Smooth muscle cell (in vitro differentiated cells): ENCODE measurements around the gene ANO6. TPM values are rescaled to one million over a fixed set of nuclear protein-coding genes. Genes with fewer than 3 reads are reported as not detected.
A peak's percentile ranks its signal among the peaks of the same experiment; 100 is the strongest.

Source experiments
- DNase-seq: peaks from one replicate; lab custom pipeline; 2025; ENCODE audit not compliant: unreplicated experiment; lab: John Stamatoyannopoulos, UW
- H2AFZ ChIP-seq: fragments of 200-600 bp; sonication (generic); 2 replicates; pipeline ENCODE4 v1.6.0; 2016; ENCODE audit warnings: antibody characterized with exemption, low read depth, mild to moderate bottlenecking
- H3F3A ChIP-seq: fragments of 200-600 bp; sonication (generic); 2 replicates; pipeline ENCODE4 v1.6.0; 2017; ENCODE audit warnings: antibody characterized with exemption, low read depth
- H3K27ac ChIP-seq: fragments of 200-600 bp; sonication (generic); 2 replicates; pipeline ENCODE4 v1.5.1; 2016; ENCODE audit warnings: low read depth, mild to moderate bottlenecking
- H3K27me3 ChIP-seq: fragments of 200-600 bp; sonication (generic); 2 replicates; pipeline ENCODE4 v1.6.1; 2016; ENCODE audit warnings: low read depth, mild to moderate bottlenecking
- H3K36me3 ChIP-seq: fragments of 200-600 bp; sonication (generic); 2 replicates; pipeline ENCODE4 v1.5.1; 2016; ENCODE audit warnings: low read depth
- H3K4me1 ChIP-seq: fragments of 200-600 bp; sonication (generic); 2 replicates; pipeline ENCODE4 v1.5.1; 2016; ENCODE audit warnings: low read depth
- H3K4me2 ChIP-seq: fragments of 200-600 bp; sonication (generic); 2 replicates; pipeline ENCODE4 v1.6.0; 2016; ENCODE audit warnings: mild to moderate bottlenecking
- H3K4me3 ChIP-seq: fragments of 200-600 bp; sonication (generic); 2 replicates; pipeline ENCODE4 v1.5.1; 2016; ENCODE audit warnings: mild to moderate bottlenecking
- H3K79me2 ChIP-seq: fragments of 200-600 bp; sonication (generic); 2 replicates; pipeline ENCODE4 v1.6.0; 2016; ENCODE audit warnings: low read depth, mild to moderate bottlenecking
- H3K9ac ChIP-seq: fragments of 200-600 bp; sonication (generic); 2 replicates; pipeline ENCODE4 v1.6.0; 2016; ENCODE audit warnings: low read depth
- H3K9me3 ChIP-seq: fragments of 200-600 bp; sonication (generic); replicated peaks from 2 replicates; pipeline ENCODE4 v1.5.1; 2016; ENCODE audit warnings: low read depth
- H4K20me1 ChIP-seq: fragments of 200-600 bp; sonication (generic); 2 replicates; pipeline ENCODE4 v1.6.0; 2016; ENCODE audit warnings: low read depth
- WGBS: methylation state at CpG from one replicate; pipeline ENCODE4 v1.1.7; 2016; ENCODE audit warnings: low lambda C conversion rate; 5-methylcytosine and 5-hydroxymethylcytosine counted together
- polyA plus RNA-seq: library from polyadenylated mRNA; unstranded; fragments of >200 nt; fragmentation: Nextera tagmentation; extraction: Ambion mirVana; gene quantifications from 2 replicates; pipeline ENCODE4 v1.2.1, GENCODE V29; 2016
- total RNA-seq: library from RNA; depleted of rRNA; stranded (reverse); fragments of >200 nt; gene quantifications from 2 replicates; pipeline ENCODE4 v1.2.3, GENCODE V29; 2014
- TF ChIP-seq, protein P1 (sequence below): fragments of 200-600 bp; sonication (generic); IDR thresholded peaks from 2 replicates; pipeline ENCODE4 v1.5.1; 2017; ENCODE audit warnings: borderline replicate concordance, mild to moderate bottlenecking, antibody characterized with exemption; ENCODE audit not compliant: insufficient read depth, poor library complexity, severe bottlenecking

Gene ANO6
- total and polyA plus RNA-seq, 2 experiments from 2014 or later, result 44.8 to 106 TPM

DNA sequence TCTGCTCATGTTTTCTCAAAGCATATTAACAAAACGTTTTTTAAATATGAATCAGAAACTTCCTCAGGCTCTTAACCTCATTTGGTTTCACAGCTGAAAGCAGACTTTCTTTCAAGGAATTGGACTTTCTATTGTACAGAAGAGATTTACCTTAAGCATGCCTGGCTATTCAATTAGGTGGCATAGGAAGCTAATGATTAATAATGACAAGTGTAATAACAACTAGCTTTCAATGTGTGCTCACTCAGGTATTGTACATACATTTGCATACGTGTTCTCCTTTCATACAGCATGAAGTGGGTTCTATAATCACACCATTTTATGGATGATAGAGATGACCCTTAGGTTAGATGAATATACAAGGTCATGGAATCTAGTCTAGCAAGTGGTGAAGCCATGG lies 115.7 kb downstream of the ANO6 start:
- no peak overlapping the region for H2AFZ ChIP-seq
- no peak overlapping the region for H3K4me3 ChIP-seq
- no peaks in the 10 kb centered on the region for H3K9me3 ChIP-seq
- H3K4me2 ChIP-seq, result no peak overlapping the region
- 89% methylated on average over 2 of the region's 2 CpGs for WGBS
- TF ChIP-seq, protein P1, sequence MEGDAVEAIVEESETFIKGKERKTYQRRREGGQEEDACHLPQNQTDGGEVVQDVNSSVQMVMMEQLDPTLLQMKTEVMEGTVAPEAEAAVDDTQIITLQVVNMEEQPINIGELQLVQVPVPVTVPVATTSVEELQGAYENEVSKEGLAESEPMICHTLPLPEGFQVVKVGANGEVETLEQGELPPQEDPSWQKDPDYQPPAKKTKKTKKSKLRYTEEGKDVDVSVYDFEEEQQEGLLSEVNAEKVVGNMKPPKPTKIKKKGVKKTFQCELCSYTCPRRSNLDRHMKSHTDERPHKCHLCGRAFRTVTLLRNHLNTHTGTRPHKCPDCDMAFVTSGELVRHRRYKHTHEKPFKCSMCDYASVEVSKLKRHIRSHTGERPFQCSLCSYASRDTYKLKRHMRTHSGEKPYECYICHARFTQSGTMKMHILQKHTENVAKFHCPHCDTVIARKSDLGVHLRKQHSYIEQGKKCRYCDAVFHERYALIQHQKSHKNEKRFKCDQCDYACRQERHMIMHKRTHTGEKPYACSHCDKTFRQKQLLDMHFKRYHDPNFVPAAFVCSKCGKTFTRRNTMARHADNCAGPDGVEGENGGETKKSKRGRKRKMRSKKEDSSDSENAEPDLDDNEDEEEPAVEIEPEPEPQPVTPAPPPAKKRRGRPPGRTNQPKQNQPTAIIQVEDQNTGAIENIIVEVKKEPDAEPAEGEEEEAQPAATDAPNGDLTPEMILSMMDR, result no peak
- no peak overlapping the region for H3K27ac ChIP-seq
- no peaks in the 10 kb centered on the region for H3K27me3 ChIP-seq
- H4K20me1 ChIP-seq, result peaks cover 11% of the 10 kb centered on the region
- no peak for DNase-seq
- H3K79me2 ChIP-seq, result peaks cover 11% of the 10 kb centered on the region
- H3K9ac ChIP-seq, result no peak overlapping the region
- H3K36me3 ChIP-seq, result no peaks in the 10 kb centered on the region
- peaks cover 4% of the 10 kb centered on the region for H3F3A ChIP-seq
- peaks cover 5% of the 10 kb centered on the region for H3K4me1 ChIP-seq

DNA sequence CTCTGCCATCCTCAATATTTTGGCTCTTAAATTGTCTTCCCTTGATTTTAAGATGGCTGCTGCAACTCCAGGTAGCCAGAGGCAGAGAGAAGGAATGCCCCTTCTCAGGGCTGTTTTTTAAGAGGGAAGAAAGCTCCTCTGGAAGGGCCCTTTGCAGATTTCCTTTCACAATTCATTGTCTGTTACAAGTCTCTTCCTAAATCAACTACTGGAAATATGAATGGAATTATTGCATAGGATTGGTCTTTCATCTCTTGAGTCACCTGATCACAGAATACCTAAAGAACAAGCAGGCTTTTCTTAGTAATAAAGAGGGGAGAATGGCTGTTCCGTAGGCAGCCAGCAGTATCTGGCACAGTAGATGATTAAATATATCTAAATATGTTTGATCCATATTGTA lies 118.5 kb downstream of the ANO6 start:
- Histone ChIP-seq H3F3A (peaks cover 6% of the 10 kb centered on the region), H3K36me3 (no peaks in the 10 kb centered on the region), H3K4me1 (peaks cover 8% of the 10 kb centered on the region), H3K9ac (no peak overlapping the region), H2AFZ (no peak overlapping the region), H3K79me2 (peaks cover 6% of the 10 kb centered on the region), H3K4me3 (no peak overlapping the region), H3K27me3 (no peaks in the 10 kb centered on the region), H4K20me1 (peaks cover 16% of the 10 kb centered on the region), H3K4me2 (no peak overlapping the region), H3K9me3 (no peaks in the 10 kb centered on the region), H3K27ac (peak overlapping the region; percentile 100)
- WGBS, result 100% methylated on average over 1 of the region's 1 CpG
- TF ChIP-seq, protein P1, result no peak
- no peak for DNase-seq

DNA sequence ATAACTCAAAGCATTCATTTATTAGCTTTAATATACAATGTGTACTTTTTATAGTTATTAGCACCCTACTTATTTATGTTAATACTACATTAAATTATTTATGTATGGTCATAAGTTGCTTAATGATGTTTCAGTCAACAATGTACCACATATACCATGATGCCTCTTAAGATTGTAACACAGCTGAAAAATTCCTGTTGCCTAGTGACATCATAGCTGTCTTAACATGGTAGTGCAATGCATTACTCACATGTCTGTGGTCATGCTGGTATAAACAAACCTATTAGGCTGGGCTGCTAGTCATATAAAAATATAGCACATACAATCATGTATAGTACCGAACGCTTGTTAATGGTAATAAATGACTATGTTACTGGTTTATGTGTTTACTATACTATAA lies 120.4 kb downstream of the ANO6 start:
- no peaks in the 10 kb centered on the region for H3K27me3 ChIP-seq
- 3% methylated on average over 2 of the region's 2 CpGs for WGBS
- H3K27ac ChIP-seq, result peak overlapping the region; percentile 100
- H3K9ac ChIP-seq, result peak overlapping the region; percentile 91
- H2AFZ ChIP-seq, result no peak overlapping the region
- no peak for DNase-seq
- H3K4me1 ChIP-seq, result peaks cover 8% of the 10 kb centered on the region
- H4K20me1 ChIP-seq, result peaks cover 4% of the 10 kb centered on the region
- H3K79me2 ChIP-seq, result peaks cover 12% of the 10 kb centered on the region
- H3K9me3 ChIP-seq, result no peaks in the 10 kb centered on the region
- TF ChIP-seq, protein P1, result no peak
- no peaks in the 10 kb centered on the region for H3K36me3 ChIP-seq
- H3F3A ChIP-seq, result peaks cover 6% of the 10 kb centered on the region
- H3K4me3 ChIP-seq, result peak overlapping the region; percentile 18
- peak overlapping the region; percentile 85 for H3K4me2 ChIP-seq

DNA sequence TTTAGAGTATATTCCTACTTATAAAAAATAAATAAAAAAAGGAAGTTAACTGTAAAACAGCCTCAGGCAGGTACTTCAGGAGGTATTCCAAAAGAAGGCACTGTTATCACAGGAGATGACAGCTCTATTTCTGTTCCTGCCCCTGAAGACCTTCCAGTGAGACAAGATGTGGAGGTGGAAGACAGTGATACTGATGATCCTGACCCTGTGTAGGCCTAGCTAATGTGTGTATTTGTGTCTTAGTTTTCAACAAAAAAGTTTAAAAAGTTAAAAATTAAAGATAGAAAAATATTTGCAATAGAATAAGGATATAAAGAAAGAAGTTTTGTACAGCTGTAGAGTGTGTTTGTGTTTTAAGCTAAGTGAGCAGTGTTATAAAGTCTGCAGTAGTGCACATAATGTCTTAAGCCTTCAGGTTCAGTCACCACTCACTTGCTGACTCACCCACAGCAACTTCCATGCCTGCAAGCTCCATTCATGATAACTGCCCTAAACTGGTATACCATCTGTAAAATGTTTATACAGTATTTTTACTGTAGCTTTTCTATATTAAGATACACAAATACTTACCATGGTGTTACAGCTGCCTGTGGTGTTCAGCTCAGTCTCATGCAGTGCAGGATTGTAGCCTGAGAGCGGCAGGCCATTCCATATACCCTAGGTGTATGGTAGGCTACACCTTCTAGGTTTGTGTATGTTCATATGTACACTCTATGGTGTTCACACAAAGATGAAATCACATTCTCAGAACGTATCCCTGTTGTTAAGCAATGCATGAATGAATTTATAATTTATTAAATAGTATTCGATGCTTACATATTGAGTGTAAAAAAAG lies 121.1 kb downstream of the ANO6 start:
- no peaks in the 10 kb centered on the region for H3K9me3 ChIP-seq
- no peaks in the 10 kb centered on the region for H3K27me3 ChIP-seq
- WGBS, result 73% methylated on average over 3 of the region's 3 CpGs
- DNase-seq, result no peak
- peaks cover 12% of the 10 kb centered on the region for H3K79me2 ChIP-seq
- H3K4me2 ChIP-seq, result peak overlapping the region; percentile 85
- H3K4me1 ChIP-seq, result peaks cover 8% of the 10 kb centered on the region
- peak overlapping the region; percentile 100 for H3K27ac ChIP-seq
- no peak overlapping the region for H2AFZ ChIP-seq
- TF ChIP-seq, protein P1, result no peak
- peaks cover 4% of the 10 kb centered on the region for H4K20me1 ChIP-seq
- H3K4me3 ChIP-seq, result peak overlapping the region; percentile 18
- H3K9ac ChIP-seq, result peak overlapping the region; percentile 91
- H3F3A ChIP-seq, result peaks cover 6% of the 10 kb centered on the region
- no peaks in the 10 kb centered on the region for H3K36me3 ChIP-seq
